Measurements from ENCODE around the gene TFG. TPM values are rescaled to one million over a fixed set of nuclear protein-coding genes. Genes with fewer than 3 reads are reported as not detected.

TFG gene
- total RNA-seq, 1 donor from 2014 or later, result 44.5 TPM

DNA sequence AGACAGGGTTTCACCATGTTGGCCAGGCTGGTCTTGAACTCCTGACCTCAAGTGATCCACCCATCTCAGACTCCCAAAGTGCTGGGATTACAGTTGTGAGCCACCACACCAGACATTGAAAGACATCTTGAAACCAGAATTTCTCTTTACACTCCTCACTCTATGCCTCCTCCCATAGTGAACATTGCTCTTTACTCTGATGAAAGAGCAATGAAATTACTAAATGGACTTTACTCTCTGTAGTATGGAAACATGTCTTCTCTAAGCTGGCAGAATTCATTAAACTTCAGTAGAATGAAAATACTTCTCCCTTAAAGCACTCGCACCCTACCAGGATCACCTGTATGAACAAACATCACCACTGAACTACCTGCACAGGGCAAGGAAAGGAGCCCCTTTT, 27.8 kb upstream of the TFG start:
- Mint-ChIP-seq H3K36me3 (ENCODE audit: low read depth) (no peaks in the 10 kb centered on the region), H3K4me3 (no peak overlapping the region), H3K9me3 (peaks cover 9% of the 10 kb centered on the region), H3K27me3 (peaks cover 7% of the 10 kb centered on the region), H3K4me1 (no peaks in the 10 kb centered on the region), H3K27ac (no peak overlapping the region)
- intact Hi-C loops (cut with micrococcal nuclease), result no loop called here
- TF ChIP-seq, protein P1, sequence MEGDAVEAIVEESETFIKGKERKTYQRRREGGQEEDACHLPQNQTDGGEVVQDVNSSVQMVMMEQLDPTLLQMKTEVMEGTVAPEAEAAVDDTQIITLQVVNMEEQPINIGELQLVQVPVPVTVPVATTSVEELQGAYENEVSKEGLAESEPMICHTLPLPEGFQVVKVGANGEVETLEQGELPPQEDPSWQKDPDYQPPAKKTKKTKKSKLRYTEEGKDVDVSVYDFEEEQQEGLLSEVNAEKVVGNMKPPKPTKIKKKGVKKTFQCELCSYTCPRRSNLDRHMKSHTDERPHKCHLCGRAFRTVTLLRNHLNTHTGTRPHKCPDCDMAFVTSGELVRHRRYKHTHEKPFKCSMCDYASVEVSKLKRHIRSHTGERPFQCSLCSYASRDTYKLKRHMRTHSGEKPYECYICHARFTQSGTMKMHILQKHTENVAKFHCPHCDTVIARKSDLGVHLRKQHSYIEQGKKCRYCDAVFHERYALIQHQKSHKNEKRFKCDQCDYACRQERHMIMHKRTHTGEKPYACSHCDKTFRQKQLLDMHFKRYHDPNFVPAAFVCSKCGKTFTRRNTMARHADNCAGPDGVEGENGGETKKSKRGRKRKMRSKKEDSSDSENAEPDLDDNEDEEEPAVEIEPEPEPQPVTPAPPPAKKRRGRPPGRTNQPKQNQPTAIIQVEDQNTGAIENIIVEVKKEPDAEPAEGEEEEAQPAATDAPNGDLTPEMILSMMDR (IDR thresholded peaks at IDR 0.05), result no peak
- no peak for DNase-seq
- CTCF ChIA-PET, result no interaction called here
- POLR2A ChIA-PET, result no interaction called here
- no peak for ATAC-seq (ENCODE audit: low read depth)

DNA sequence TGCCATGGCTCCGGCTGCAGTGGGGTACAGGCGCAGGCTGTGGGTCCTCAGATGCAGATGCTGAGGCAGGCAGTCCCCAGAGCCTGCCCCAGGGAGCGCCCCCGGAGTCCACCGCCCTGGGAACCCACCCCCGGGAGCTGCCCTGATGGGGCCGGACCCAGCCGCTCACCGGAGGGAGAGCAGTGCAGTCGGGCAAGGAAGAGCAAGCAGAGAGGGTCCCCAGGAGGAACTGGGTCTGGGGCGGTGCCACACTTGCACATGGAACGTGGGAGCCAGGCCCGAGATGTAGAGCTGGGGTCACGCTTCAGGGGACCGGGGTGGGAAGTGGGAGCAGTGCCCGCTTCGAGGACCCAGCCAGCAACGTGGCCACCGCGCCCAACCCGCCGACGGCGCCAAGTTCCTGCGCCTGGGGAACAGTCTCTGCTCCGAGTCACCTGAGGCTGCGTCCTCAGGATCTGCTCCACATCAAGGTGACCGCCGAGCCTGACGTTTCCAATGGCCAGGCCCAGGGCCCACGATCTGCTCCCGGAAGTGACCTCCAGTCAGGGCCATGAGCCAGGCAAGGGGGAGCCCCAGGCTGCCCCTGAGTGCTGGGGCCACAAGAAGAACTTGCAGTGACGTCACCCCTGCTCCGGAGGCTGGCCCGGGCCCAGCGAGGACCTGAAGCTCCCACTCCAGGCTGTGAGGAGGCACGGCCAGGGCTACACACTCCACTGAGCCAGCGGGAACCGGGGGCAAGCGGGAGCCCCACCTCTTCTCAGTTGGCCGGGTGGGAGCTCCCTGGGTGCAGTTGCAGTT, 27.0 kb upstream of the TFG start:
- no peak overlapping the region for H3K27ac Mint-ChIP-seq
- CTCF ChIA-PET, result no interaction called here
- H3K4me1 Mint-ChIP-seq, result no peaks in the 10 kb centered on the region
- TF ChIP-seq, protein P1 (IDR thresholded peaks at IDR 0.05), result no peak
- no peak for DNase-seq
- ATAC-seq (ENCODE audit: low read depth), result no peak
- peaks cover 7% of the 10 kb centered on the region for H3K27me3 Mint-ChIP-seq
- intact Hi-C loops (cut with micrococcal nuclease), result no loop called here
- H3K4me3 Mint-ChIP-seq, result no peak overlapping the region
- peaks cover 6% of the 10 kb centered on the region for H3K9me3 Mint-ChIP-seq
- POLR2A ChIA-PET, result no interaction called here
- H3K36me3 Mint-ChIP-seq (ENCODE audit: low read depth), result no peaks in the 10 kb centered on the region

DNA sequence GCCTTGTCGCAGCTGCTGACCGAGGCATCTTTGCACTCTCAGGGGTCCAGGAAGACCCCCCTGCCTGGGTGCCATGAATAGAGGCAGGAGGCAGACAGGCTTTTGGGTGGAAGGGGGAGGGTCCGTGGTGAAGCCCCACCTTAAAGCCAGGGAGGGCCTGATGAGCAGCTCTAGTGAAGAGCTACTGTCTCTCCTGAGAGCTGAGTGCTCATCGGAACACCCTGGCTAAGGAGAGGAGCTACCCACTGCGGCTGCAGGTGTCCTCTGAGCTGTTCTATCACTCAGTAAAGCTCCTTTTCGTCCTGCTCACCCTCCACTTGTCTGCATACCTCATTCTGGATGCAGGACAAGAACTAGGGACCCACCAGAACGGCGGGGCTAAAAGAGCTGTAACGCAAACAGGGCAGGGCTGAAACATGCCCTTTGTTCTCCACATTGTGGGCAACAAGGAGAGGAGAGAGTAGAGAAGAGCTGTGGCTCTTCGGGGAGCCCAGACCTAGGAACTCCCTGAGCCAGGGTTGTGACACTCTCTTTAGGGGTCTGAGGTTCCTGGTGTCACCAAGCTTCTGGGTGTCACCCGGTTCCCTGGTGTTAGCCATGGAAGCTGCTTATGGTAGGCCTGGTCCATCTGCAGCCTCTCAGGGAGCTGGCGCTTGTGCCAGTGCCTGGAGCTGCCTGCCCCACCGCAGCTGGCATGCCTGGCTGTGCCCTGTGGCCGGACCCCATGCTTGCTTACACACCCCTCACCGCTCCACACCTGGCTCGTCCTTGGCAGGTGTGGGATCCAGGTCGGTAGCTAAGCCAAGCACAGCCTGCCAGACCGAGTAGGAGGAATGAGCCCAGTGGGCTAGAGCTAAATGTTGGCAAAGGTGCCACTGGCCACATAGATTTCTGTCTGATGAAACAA, 26.2 kb upstream of the TFG start:
- POLR2A ChIA-PET, result no interaction called here
- CTCF ChIA-PET, result no interaction called here
- H3K27ac Mint-ChIP-seq, result no peak overlapping the region
- no peaks in the 10 kb centered on the region for H3K36me3 Mint-ChIP-seq (ENCODE audit: low read depth)
- H3K9me3 Mint-ChIP-seq, result peaks cover 2% of the 10 kb centered on the region
- intact Hi-C loops (cut with micrococcal nuclease), result no loop called here
- TF ChIP-seq, protein P1 (IDR thresholded peaks at IDR 0.05), result no peak
- no peaks in the 10 kb centered on the region for H3K4me1 Mint-ChIP-seq
- no peak for ATAC-seq (ENCODE audit: low read depth)
- H3K4me3 Mint-ChIP-seq, result no peak overlapping the region
- H3K27me3 Mint-ChIP-seq, result peaks cover 4% of the 10 kb centered on the region
- DNase-seq, result no peak

DNA sequence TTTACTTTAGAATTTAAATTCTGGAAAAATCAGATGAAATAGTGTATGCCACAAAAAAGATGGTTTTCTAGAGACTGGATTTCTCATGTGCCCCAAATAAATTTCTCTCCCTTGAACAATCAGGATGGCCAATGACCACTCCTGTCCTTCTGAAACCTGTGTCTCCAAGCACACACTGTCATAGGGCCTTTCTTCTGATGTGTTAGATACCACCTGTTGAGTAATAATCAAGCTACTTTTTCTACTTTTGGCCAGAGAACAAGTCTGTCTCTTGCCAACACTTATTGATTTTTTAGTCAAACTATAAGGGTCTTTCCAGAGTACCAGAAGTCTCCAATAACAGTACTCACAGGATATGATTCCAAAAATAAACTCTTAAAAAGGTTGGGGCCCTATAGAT, 16.1 kb upstream of the TFG start:
- Mint-ChIP-seq H3K9me3 (no peaks in the 10 kb centered on the region), H3K36me3 (ENCODE audit: low read depth) (no peaks in the 10 kb centered on the region), H3K27ac (no peak overlapping the region), H3K4me3 (no peak overlapping the region), H3K4me1 (no peaks in the 10 kb centered on the region), H3K27me3 (peaks cover 53% of the 10 kb centered on the region)
- TF ChIP-seq, protein P1 (IDR thresholded peaks at IDR 0.05), result no peak
- DNase-seq (no peak), ATAC-seq (ENCODE audit: low read depth) (no peak)
- CTCF ChIA-PET, result no interaction called here
- intact Hi-C loops (cut with micrococcal nuclease), result no loop called here
- POLR2A ChIA-PET, result no interaction called here

DNA sequence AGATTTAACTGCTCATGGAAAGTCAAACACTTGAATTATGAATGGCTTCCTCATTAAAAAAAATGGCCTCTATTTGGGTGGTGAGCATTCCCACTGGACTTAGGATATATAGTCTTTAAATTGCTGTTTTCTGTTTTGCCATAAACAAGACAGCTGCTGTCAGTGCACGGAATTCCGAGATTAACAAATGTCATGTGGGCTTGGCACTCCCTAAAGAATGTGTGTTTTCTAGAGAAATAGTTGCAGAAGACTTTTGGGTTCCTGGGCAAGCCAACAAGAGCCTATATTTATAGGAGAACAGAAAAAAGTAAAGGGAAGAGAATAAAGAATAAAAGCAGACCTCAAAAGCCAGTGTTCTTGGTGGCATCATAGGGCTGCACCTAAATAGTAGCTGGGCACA, 13.6 kb upstream of the TFG start:
- H3K4me3 Mint-ChIP-seq, result no peak overlapping the region
- H3K4me1 Mint-ChIP-seq, result no peaks in the 10 kb centered on the region
- POLR2A ChIA-PET, result interaction anchor here (0.8 kb wide), 1 partner anchor 979 kb away, joined by 3 read pairs; no protein-coding TSS in a partner anchor
- intact Hi-C loops (cut with micrococcal nuclease), result no loop called here
- H3K27me3 Mint-ChIP-seq, result peaks cover 55% of the 10 kb centered on the region
- H3K36me3 Mint-ChIP-seq (ENCODE audit: low read depth), result no peaks in the 10 kb centered on the region
- DNase-seq (no peak), ATAC-seq (ENCODE audit: low read depth) (no peak)
- CTCF ChIA-PET, result no interaction called here
- H3K27ac Mint-ChIP-seq, result no peak overlapping the region
- H3K9me3 Mint-ChIP-seq, result no peaks in the 10 kb centered on the region
- TF ChIP-seq, protein P1 (IDR thresholded peaks at IDR 0.05), result no peak
